ENCODE data around the gene POU4F3.

The POU4F3 gene

DNA sequence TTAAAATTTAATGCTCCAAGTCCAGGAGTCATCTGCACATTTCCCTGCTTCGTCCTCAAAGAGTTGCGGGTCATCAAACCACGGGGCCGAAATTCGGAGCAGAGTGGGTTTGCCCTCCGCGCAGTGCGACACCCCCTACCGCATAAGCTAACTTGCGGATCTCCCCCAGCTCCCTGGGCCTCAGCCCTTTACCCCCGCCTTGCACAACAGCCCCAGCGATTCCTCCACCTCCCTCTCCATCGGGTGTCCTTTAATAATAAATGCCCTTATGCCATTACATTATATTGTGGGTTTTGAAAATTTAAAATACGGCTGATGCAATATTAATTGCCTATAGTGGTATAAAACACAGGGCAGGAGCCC, 3.9 kb downstream of the POU4F3 start:
- Histone ChIP-seq H3K9ac (ENCODE audit: low read length) (no peak overlapping the region), H3K9me3 (ENCODE audit: control insufficient read depth, low read length) (no peaks in the 10 kb centered on the region), H3K4me3 (ENCODE audit: low read length) (no peak overlapping the region), H3K4me1 (ENCODE audit: control insufficient read depth, insufficient read depth, low read length) (peaks cover 4% of the 10 kb centered on the region), H3K27me3 (ENCODE audit: control insufficient read depth, insufficient read depth, low read length) (peaks cover 91% of the 10 kb centered on the region), H3K36me3 (ENCODE audit: control insufficient read depth, insufficient read depth, low read length) (no peaks in the 10 kb centered on the region)

GRCh38 chr5:146342882-146343865, 4.5 kb downstream of the POU4F3 start:
- Histone ChIP-seq H3K4me1 (ENCODE audit: control insufficient read depth, insufficient read depth, low read length) (peaks cover 4% of the 10 kb centered on the region), H3K4me3 (ENCODE audit: low read length) (no peak overlapping the region), H3K9me3 (ENCODE audit: control insufficient read depth, low read length) (no peaks in the 10 kb centered on the region), H3K9ac (ENCODE audit: low read length) (no peak overlapping the region), H3K36me3 (ENCODE audit: control insufficient read depth, insufficient read depth, low read length) (no peaks in the 10 kb centered on the region), H3K27me3 (ENCODE audit: control insufficient read depth, insufficient read depth, low read length) (peaks cover 84% of the 10 kb centered on the region)

GRCh38 chr5:146344155-146345118, 5.8 kb downstream of the POU4F3 start:
- Histone ChIP-seq H3K4me1 (ENCODE audit: control insufficient read depth, insufficient read depth, low read length) (peaks cover 4% of the 10 kb centered on the region), H3K9me3 (ENCODE audit: control insufficient read depth, low read length) (no peaks in the 10 kb centered on the region), H3K27me3 (ENCODE audit: control insufficient read depth, insufficient read depth, low read length) (peaks cover 75% of the 10 kb centered on the region), H3K4me3 (ENCODE audit: low read length) (no peak overlapping the region), H3K36me3 (ENCODE audit: control insufficient read depth, insufficient read depth, low read length) (no peaks in the 10 kb centered on the region), H3K9ac (ENCODE audit: low read length) (no peak overlapping the region)

GRCh38 chr5:146345240-146345577, 6.6 kb downstream of the POU4F3 start:
- H3K36me3 ChIP-seq (ENCODE audit: control insufficient read depth, insufficient read depth, low read length) = no peaks in the 10 kb centered on the region

DNA sequence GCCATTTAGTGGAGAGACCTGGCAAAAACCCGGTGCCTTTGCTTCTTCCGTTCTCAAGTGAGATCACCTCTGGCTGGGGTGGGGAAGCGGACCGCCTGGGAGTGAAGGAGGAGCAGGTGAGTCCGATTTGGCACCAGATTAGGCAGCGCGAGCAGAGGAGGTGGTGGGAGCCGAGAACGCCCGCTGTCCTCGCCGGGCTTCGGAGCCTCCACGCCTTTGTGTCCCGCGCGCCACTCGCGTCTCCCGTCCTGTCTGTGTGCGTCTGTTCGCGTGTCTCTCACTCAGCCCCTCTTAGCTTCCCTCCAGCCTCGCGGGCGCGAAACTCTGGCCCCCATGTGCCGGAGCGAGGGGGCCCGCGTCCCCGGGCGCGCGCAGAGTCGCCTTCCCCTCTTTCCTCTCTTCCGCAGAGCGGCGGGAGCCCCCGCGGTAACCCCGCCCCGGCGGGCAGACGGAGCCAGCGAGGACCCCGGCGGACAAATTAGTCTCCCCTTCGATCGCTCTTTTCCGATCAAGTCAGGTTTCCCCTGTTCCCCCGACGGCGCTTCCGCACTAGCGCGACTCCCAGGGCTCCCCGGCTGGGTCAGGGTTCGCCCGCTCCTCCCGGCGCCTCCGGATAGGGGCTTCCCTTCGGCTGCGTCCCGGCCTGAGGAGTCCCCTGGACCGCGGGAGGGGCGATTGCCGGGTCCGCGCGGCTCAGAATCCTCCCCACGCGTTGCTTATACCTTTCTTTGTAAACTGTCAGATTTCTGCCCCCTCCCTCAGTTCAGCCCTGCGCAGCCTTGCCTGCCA, 7.1 kb downstream of the POU4F3 start:
- peaks cover 62% of the 10 kb centered on the region for H3K27me3 ChIP-seq (ENCODE audit: control insufficient read depth, insufficient read depth, low read length)
- no peak overlapping the region for H3K4me3 ChIP-seq (ENCODE audit: low read length)
- H3K9me3 ChIP-seq (ENCODE audit: control insufficient read depth, low read length) = no peaks in the 10 kb centered on the region
- no peaks in the 10 kb centered on the region for H3K36me3 ChIP-seq (ENCODE audit: control insufficient read depth, insufficient read depth, low read length)
- peaks cover 4% of the 10 kb centered on the region for H3K4me1 ChIP-seq (ENCODE audit: control insufficient read depth, insufficient read depth, low read length)
- no peak overlapping the region for H3K9ac ChIP-seq (ENCODE audit: low read length)

More at GRCh38 chr5:146345240-146345577, 6.6 kb downstream of the POU4F3 start:
- H3K9me3 ChIP-seq (ENCODE audit: control insufficient read depth, low read length) = no peaks in the 10 kb centered on the region
- no peak overlapping the region for H3K9ac ChIP-seq (ENCODE audit: low read length)
- no peak overlapping the region for H3K4me3 ChIP-seq (ENCODE audit: low read length)
- H3K27me3 ChIP-seq (ENCODE audit: control insufficient read depth, insufficient read depth, low read length) = peaks cover 68% of the 10 kb centered on the region
- peaks cover 4% of the 10 kb centered on the region for H3K4me1 ChIP-seq (ENCODE audit: control insufficient read depth, insufficient read depth, low read length)

- H3K27me3 ChIP-seq (ENCODE audit: control insufficient read depth, insufficient read depth, low read length) = peaks cover 3% of the 10 kb centered on the region
- H3K4me3 ChIP-seq (ENCODE audit: low read length) = no peak overlapping the region
- no peak overlapping the region for H3K9ac ChIP-seq (ENCODE audit: low read length)
- H3K36me3 ChIP-seq (ENCODE audit: control insufficient read depth, insufficient read depth, low read length) = no peaks in the 10 kb centered on the region
- no peaks in the 10 kb centered on the region for H3K9me3 ChIP-seq (ENCODE audit: control insufficient read depth, low read length)
- no peaks in the 10 kb centered on the region for H3K4me1 ChIP-seq (ENCODE audit: control insufficient read depth, insufficient read depth, low read length)
Observed at GRCh38 chr5:146357126-146357525, 18.5 kb downstream of the POU4F3 start.

DNA sequence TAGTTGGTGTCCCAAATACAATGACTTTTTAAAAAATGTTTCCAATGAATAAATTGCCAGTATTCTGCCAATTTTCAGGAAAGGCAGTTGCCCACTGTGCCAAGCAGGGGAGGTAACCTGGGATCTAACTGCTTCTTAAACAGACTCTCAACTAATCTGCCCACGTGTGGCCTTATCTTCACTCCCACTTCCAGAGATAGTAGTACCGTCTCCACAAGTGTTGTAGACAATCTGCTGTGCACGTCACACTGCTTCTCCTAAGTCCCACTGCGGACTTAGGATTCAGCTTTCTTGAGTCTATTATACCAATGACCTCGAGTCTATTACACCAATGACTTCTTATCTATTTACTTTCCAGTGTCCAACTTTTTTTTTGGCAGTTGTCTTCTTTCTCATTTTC, 21.2 kb downstream of the POU4F3 start:
- no peaks in the 10 kb centered on the region for H3K9me3 ChIP-seq (ENCODE audit: control insufficient read depth, low read length)
- H3K4me3 ChIP-seq (ENCODE audit: low read length) = no peak overlapping the region
- H3K4me1 ChIP-seq (ENCODE audit: control insufficient read depth, insufficient read depth, low read length) = no peaks in the 10 kb centered on the region
- H3K27me3 ChIP-seq (ENCODE audit: control insufficient read depth, insufficient read depth, low read length) = peaks cover 3% of the 10 kb centered on the region
- H3K9ac ChIP-seq (ENCODE audit: low read length) = no peak overlapping the region
- H3K36me3 ChIP-seq (ENCODE audit: control insufficient read depth, insufficient read depth, low read length) = no peaks in the 10 kb centered on the region

GRCh38 chr5:146363161-146363874, 24.7 kb downstream of the POU4F3 start:
- Histone ChIP-seq H3K9me3 (ENCODE audit: control insufficient read depth, low read length) (no peaks in the 10 kb centered on the region), H3K9ac (ENCODE audit: low read length) (no peak overlapping the region), H3K36me3 (ENCODE audit: control insufficient read depth, insufficient read depth, low read length) (no peaks in the 10 kb centered on the region), H3K4me3 (ENCODE audit: low read length) (no peak overlapping the region), H3K27me3 (ENCODE audit: control insufficient read depth, insufficient read depth, low read length) (peaks cover 3% of the 10 kb centered on the region), H3K4me1 (ENCODE audit: control insufficient read depth, insufficient read depth, low read length) (no peaks in the 10 kb centered on the region)

DNA sequence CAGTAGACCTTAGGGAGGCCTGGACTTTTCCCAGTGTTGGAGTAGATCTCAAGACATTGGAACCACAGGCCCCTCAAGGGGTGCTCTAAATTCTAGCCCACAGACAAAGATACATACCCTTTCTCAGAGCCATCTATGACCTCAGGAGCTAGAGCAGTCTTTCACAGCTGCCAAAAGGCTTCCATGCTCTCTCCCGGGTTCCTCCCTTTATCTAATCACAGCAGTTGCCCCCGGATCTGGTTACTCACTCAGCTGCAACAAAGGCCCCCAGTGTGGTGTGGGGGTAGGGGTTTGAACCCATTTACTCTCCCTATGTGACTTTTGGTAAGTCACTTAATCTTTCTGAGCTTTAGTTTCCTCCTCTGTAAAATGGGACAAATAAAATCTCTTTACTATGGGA, 27.0 kb downstream of the POU4F3 start:
- H3K4me3 ChIP-seq (ENCODE audit: low read length) = no peak overlapping the region
- no peaks in the 10 kb centered on the region for H3K4me1 ChIP-seq (ENCODE audit: control insufficient read depth, insufficient read depth, low read length)
- no peak overlapping the region for H3K9ac ChIP-seq (ENCODE audit: low read length)
- peaks cover under 1% of the 10 kb centered on the region for H3K27me3 ChIP-seq (ENCODE audit: control insufficient read depth, insufficient read depth, low read length)
- no peaks in the 10 kb centered on the region for H3K36me3 ChIP-seq (ENCODE audit: control insufficient read depth, insufficient read depth, low read length)
- no peaks in the 10 kb centered on the region for H3K9me3 ChIP-seq (ENCODE audit: control insufficient read depth, low read length)

GRCh38 chr5:146366904-146367303, 28.3 kb downstream of the POU4F3 start:
- Histone ChIP-seq H3K36me3 (ENCODE audit: control insufficient read depth, insufficient read depth, low read length) (no peaks in the 10 kb centered on the region), H3K9ac (ENCODE audit: low read length) (no peak overlapping the region), H3K27me3 (ENCODE audit: control insufficient read depth, insufficient read depth, low read length) (no peaks in the 10 kb centered on the region), H3K4me1 (ENCODE audit: control insufficient read depth, insufficient read depth, low read length) (no peaks in the 10 kb centered on the region), H3K9me3 (ENCODE audit: control insufficient read depth, low read length) (no peaks in the 10 kb centered on the region), H3K4me3 (ENCODE audit: low read length) (no peak overlapping the region)

DNA sequence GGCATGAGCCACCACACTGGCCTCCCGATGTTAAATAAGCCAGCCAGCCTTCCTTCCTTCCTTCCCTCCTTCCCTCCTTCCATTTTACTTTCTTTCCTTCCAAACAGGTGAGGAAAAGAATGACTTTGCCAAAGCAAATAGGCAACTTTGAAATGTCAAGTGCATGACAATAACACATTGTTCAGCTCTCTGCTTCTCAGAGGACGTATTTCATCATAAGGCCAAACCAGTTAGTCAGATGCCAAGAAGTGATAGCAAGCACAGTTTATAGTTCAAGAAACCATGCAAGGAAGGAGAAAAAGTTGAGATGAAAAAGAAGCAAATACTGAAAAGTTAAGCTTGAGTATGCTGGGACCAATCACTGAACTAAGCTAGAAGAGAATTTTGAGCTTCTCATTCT, 29.5 kb downstream of the POU4F3 start:
- no peaks in the 10 kb centered on the region for H3K4me1 ChIP-seq (ENCODE audit: control insufficient read depth, insufficient read depth, low read length)
- H3K27me3 ChIP-seq (ENCODE audit: control insufficient read depth, insufficient read depth, low read length) = no peaks in the 10 kb centered on the region
- no peak overlapping the region for H3K4me3 ChIP-seq (ENCODE audit: low read length)
- H3K36me3 ChIP-seq (ENCODE audit: control insufficient read depth, insufficient read depth, low read length) = no peaks in the 10 kb centered on the region
- H3K9me3 ChIP-seq (ENCODE audit: control insufficient read depth, low read length) = no peaks in the 10 kb centered on the region
- H3K9ac ChIP-seq (ENCODE audit: low read length) = no peak overlapping the region

Measured in mucosa of stomach (tissue), 1 donor.